ENCODE data around the gene RNF111. TPM values are rescaled to one million over a fixed set of nuclear protein-coding genes. Genes with fewer than 3 reads are reported as not detected.

The RNF111 gene
- total RNA-seq, 4 donors from 2014 or later, result 16.1 to 93.1 (median 25.3) TPM

GRCh38 chr15:59026207-59026606 lies 38.7 kb downstream of the RNF111 start:
- H3K4me1 ChIP-seq, result peaks cover 0 to 6% (median 0%) of the 10 kb centered on the region in 4 donors
- H3K4me3 ChIP-seq, result no peak overlapping the region
- H3K27ac ChIP-seq, result no peak overlapping the region
- no peak for TF ChIP-seq POLR2AphosphoS5 (IDR thresholded peaks at IDR 0.05)
- TF ChIP-seq POLR2A (IDR thresholded peaks at IDR 0.05), result no peak
- no peak for TF ChIP-seq EP300 (IDR thresholded peaks at IDR 0.05; ENCODE audit: low read depth)
- no peak for TF ChIP-seq CTCF (IDR thresholded peaks at IDR 0.05)
- in situ Hi-C loops (cut with MboI; ENCODE audit: low pct_ligation_motif_present in 1 of 4, low pct_unique_long_range_greater_than_20kb in 1 of 4, low sequenced_read_pairs in 3 of 4), result no loop called here
- WGBS, 2 donors (ENCODE audit: low coverage in 1 of 2), result 88 to 97% methylated on average over 3 of the region's 3 CpGs
- no peaks in the 10 kb centered on the region for H3K9me3 ChIP-seq
- no peaks in the 10 kb centered on the region for H3K27me3 ChIP-seq
- H3K36me3 ChIP-seq, result peaks cover 0 to 8% (median 0%) of the 10 kb centered on the region in 4 donors
- no peak for DNase-seq
- intact Hi-C loops (cut with DNase I; ENCODE audit: low total_unique reads), result no loop called here

GRCh38 chr15:59028387-59028955 lies 41.0 kb downstream of the RNF111 start:
- in situ Hi-C loops (cut with MboI; ENCODE audit: low pct_ligation_motif_present in 1 of 4, low pct_unique_long_range_greater_than_20kb in 1 of 4, low sequenced_read_pairs in 3 of 4), result no loop called here

GRCh38 chr15:59029554-59029953 lies 42.1 kb downstream of the RNF111 start:
- peaks cover 0 to 15% (median 0%) of the 10 kb centered on the region in 4 donors for H3K36me3 ChIP-seq
- WGBS, 2 donors (ENCODE audit: low coverage in 1 of 2), result 74 to 91% methylated on average over 1 of the region's 1 CpG
- in situ Hi-C loops (cut with MboI; ENCODE audit: low pct_ligation_motif_present in 1 of 4, low pct_unique_long_range_greater_than_20kb in 1 of 4, low sequenced_read_pairs in 3 of 4), result no loop called here
- intact Hi-C loops (cut with DNase I; ENCODE audit: low total_unique reads), result no loop called here
- TF ChIP-seq POLR2A (IDR thresholded peaks at IDR 0.05) (no peak), EP300 (IDR thresholded peaks at IDR 0.05; ENCODE audit: low read depth) (no peak), POLR2AphosphoS5 (IDR thresholded peaks at IDR 0.05) (no peak), CTCF (IDR thresholded peaks at IDR 0.05) (no peak)
- DNase-seq, result no peak
- no peaks in the 10 kb centered on the region for H3K27me3 ChIP-seq
- H3K27ac ChIP-seq, result no peak overlapping the region
- no peaks in the 10 kb centered on the region for H3K9me3 ChIP-seq
- H3K4me1 ChIP-seq, result peaks cover 0 to 6% (median 0%) of the 10 kb centered on the region in 4 donors
- H3K4me3 ChIP-seq, result no peak overlapping the region

More at GRCh38 chr15:59028387-59028955, 41.0 kb downstream of the RNF111 start:
- 64 to 91% methylated on average over 1 to 4 of the region's 4 CpGs for WGBS, 2 donors (ENCODE audit: low coverage in 1 of 2)
- no peak for DNase-seq
- H3K27me3 ChIP-seq, result no peaks in the 10 kb centered on the region
- H3K4me1 ChIP-seq, result peaks cover 0 to 6% (median 0%) of the 10 kb centered on the region in 4 donors
- H3K27ac ChIP-seq, result no peak overlapping the region
- peaks cover 0 to 15% (median 0%) of the 10 kb centered on the region in 4 donors for H3K36me3 ChIP-seq
- H3K4me3 ChIP-seq, result no peak overlapping the region
- H3K9me3 ChIP-seq, result no peaks in the 10 kb centered on the region
- intact Hi-C loops (cut with DNase I; ENCODE audit: low total_unique reads), result no loop called here
- TF ChIP-seq EP300 (IDR thresholded peaks at IDR 0.05; ENCODE audit: low read depth) (no peak), POLR2A (IDR thresholded peaks at IDR 0.05) (no peak), CTCF (IDR thresholded peaks at IDR 0.05) (no peak), POLR2AphosphoS5 (IDR thresholded peaks at IDR 0.05) (no peak)

GRCh38 chr15:59035201-59035600 lies 47.7 kb downstream of the RNF111 start:
- Histone ChIP-seq H3K4me3 (no peak overlapping the region), H3K4me1 (peaks cover 0 to 8% (median 0%) of the 10 kb centered on the region in 4 donors), H3K27ac (no peak overlapping the region), H3K9me3 (no peaks in the 10 kb centered on the region), H3K27me3 (no peaks in the 10 kb centered on the region), H3K36me3 (peaks cover 0 to 20% (median 2%) of the 10 kb centered on the region in 4 donors)
- 64 to 74% methylated on average over 3 of the region's 3 CpGs for WGBS, 2 donors (ENCODE audit: low coverage in 1 of 2)
- no peak for DNase-seq
- in situ Hi-C loops (cut with MboI; ENCODE audit: low pct_ligation_motif_present in 1 of 4, low pct_unique_long_range_greater_than_20kb in 1 of 4, low sequenced_read_pairs in 3 of 4) (no loop called here), intact Hi-C loops (cut with DNase I; ENCODE audit: low total_unique reads) (no loop called here)
- TF ChIP-seq POLR2A (IDR thresholded peaks at IDR 0.05), result no peak
- TF ChIP-seq POLR2AphosphoS5 (IDR thresholded peaks at IDR 0.05), result no peak
- TF ChIP-seq CTCF (IDR thresholded peaks at IDR 0.05), result no peak
- no peak for TF ChIP-seq EP300 (IDR thresholded peaks at IDR 0.05; ENCODE audit: low read depth)
